HG03139 (cell line): ENCODE measurements around the gene PARD3.

ENCODE experiments used
- ATAC-seq: cut with Tn5 transposase; IDR thresholded peaks from one replicate; pipeline ENCODE4 v1.9.1; 2021; ENCODE audit not compliant: unreplicated experiment

PARD3 gene

GRCh38 chr10:34152434-34152833 is 662.7 kb downstream of the PARD3 start:
- no peak for ATAC-seq

DNA sequence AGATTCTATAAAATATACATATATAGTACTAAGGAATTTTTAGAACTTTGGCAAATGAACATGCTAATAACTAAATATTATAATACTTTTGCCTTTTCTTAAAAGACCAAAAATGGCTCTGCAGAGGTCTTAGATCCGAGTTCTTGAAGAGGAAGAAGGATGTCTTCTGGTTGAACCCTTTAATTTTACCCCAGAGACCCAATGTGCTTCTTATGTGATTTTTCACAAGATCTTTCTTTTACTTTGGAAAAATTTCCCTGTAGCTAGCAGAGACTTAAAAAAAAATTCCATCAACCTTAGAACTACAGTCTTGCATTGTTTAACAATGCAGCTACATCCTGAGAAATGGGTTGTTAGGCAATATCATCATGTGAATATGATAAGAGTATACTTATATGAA is 663.2 kb downstream of the PARD3 start:
- no peak for ATAC-seq

GRCh38 chr10:34151481-34151880 is 663.6 kb downstream of the PARD3 start:
- ATAC-seq, result no peak

DNA sequence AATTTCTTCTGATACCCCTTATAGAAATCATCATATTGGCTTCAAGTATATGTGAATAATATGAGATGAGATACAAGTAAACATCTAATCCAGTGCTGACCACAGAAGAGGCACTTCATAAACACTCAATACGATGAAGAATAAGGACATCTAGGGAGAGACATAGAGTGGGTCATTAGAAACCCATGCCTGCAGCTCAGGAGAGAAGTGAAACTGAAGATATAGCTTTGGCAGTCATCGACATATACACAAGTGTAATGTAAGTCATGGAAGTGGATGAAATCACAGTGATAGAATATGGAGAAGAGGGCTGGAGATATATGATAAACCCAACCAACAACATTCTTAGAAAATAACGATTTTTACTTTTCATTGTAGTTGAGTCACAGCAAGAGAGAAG is 665.0 kb downstream of the PARD3 start:
- ATAC-seq, result no peak

DNA sequence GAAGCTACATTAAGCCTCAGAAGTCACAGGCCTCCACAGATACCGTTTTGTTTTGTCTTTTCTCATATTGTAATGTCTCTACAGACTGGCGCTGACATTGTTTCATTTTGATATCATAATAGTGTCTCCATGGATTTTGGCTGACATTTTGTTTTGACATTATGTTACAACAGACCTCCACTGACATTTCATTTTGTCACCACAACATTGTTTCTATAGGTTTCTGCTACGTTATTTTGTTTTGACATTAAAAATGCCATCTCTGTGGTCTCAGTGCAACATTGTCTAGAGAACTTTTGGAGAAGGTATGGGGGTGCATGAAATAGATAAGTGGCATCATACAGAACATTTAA is 666.8 kb downstream of the PARD3 start:
- ATAC-seq, result no peak

- no peak for ATAC-seq
These were observed 667.3 kb downstream of the PARD3 start for GRCh38 chr10:34147641-34148304.

- ATAC-seq, result no peak
These were observed 669.4 kb downstream of the PARD3 start for GRCh38 chr10:34145715-34146114.

DNA sequence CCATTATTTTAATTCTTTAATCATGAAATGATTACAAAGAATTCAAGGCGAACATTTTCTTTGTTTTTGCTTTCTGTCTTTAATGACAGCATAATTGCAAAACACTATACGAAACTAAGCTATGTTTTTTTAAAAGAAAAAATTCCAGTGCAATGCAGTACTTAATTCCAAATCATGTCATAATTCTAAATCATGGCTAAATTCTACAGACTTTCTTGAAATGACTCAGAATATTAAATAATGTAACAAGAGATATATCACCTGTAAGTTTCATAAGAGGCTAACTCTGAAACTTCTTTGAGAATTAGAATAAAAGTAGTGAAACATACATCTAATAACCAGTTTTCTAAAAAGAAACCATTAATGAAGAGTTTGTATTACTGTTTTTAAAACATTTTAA is 671.6 kb downstream of the PARD3 start:
- no peak for ATAC-seq

DNA sequence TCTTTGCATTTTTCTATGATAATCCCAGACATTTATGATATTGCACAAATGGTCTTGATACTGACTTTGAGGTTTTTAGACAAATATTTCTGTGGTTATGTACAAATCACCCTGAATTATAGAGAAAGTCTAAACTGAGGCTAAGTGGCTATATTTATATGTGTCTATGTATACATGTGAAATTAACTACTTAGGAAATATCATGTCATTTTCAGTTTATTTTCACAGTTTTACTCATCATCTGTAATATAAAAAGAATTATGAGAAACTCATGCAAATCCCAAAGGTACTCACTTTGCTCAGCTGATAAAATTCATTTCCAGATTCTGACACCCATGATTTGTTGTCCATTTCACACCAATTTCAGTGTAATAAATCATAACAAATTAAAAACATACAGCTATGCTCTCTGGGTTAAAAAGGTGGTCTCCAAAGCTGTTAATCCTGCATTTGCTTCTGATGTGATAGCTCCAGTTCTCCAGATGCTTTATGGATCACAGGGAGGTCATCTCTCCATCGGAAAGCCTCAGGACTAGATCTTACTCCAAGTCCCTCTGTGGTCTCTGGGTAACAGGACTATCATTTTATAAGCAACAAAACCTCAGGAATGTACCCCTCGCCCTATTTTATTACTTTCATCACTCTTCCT is 673.9 kb downstream of the PARD3 start:
- no peak for ATAC-seq

DNA sequence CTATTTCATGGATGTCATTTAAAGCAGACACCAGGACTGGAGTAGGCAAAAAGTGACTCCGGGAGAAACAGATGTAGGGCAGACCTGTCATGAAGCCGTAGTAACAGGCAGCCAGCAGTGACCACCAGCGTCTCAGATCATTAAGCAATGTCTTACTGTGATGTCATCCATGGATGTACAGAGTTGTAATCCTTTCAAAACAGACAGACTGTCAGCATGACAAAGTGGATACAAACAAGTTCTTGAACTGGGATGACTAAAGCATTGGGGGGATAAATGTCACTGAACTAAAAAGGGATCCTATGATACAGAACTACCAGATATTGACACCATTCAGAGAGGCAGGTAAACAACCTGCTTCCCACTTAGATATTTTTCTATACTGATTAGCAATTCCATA is 675.5 kb downstream of the PARD3 start:
- ATAC-seq, result no peak

DNA sequence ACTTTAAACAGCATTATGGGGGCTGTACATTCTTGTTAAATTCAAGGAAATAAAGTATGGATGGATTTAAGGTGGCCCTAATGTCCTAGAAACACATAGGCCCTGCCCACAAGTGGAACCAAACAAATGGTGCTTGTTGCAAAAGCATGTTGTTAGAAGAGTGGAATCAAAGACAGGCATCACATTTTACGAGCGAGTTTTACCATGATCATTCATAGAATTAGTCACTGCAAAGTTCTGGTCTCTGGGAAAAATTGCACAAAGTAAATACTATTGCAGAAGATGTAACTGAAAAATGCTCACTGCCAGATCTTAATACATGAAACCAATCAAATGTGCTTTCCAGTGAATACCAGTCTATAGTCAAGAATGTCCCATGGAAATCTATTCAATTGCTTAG is 677.1 kb downstream of the PARD3 start:
- no peak for ATAC-seq

GRCh38 chr10:34137201-34137600 is 677.9 kb downstream of the PARD3 start:
- no peak for ATAC-seq

- peak; percentile 83 for ATAC-seq
These were observed 679.6 kb downstream of the PARD3 start for GRCh38 chr10:34135515-34135914.

DNA sequence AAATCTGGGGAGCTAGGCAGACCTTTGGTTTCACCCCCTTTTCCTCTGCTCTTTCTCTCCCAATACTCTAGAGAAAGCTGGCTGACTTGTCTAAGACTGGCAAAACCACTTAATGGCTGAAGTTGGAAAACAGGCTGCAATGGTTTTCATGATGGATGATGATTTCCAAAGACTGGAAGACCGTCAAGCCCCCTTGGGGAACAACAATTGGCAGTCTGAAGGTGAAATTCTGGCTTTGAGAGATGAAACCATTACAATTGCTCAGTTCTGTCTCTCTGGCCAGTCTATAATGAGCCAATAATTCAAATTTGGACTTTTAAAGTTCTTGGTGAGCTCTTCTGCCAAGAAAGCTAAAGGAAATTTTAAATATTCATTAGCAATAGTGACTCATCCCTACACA is 680.5 kb downstream of the PARD3 start:
- no peak for ATAC-seq

DNA sequence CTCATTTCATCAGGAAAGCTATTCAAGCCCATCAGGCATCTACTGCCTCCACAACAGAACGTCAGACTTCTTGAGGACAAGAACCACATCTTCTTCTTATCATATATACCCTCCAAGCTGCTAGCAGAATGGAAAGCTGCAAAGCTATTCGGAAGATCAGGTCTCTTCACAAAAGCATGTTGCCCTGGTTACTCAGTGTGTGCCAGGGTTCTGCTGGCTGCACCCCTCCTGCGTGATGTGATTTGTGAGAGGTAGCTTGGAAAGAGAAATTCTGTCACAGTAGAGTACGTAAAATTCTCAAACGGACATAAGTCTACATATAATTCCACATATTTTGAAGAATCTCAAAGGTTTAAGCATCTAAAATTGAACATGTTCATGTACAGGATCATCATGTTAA is 681.7 kb downstream of the PARD3 start:
- ATAC-seq, result no peak

- no peak for ATAC-seq
These were observed 683.9 kb downstream of the PARD3 start for GRCh38 chr10:34131152-34131551.

DNA sequence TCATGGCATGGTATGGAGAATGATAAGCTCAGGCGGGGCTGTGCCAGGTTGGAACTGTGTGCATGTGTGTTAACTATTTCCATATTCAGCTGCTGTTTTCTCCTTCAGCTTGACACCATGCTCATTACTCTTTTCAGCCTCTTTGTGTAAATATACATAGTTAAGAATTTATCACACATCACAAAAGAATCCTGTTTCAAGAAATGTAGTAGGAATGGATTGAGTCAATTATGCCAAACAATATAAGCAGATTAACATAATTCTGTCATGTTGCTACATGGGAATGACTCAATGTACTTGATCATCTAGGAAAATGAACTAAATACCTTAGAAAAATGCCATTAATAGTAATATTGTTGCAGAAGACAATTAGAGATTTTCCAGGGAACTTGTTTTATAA is 687.4 kb downstream of the PARD3 start:
- ATAC-seq, result no peak

GRCh38 chr10:34126371-34127151 is 688.5 kb downstream of the PARD3 start:
- ATAC-seq, result no peak

GRCh38 chr10:34125702-34126101 is 689.4 kb downstream of the PARD3 start:
- ATAC-seq, result no peak

DNA sequence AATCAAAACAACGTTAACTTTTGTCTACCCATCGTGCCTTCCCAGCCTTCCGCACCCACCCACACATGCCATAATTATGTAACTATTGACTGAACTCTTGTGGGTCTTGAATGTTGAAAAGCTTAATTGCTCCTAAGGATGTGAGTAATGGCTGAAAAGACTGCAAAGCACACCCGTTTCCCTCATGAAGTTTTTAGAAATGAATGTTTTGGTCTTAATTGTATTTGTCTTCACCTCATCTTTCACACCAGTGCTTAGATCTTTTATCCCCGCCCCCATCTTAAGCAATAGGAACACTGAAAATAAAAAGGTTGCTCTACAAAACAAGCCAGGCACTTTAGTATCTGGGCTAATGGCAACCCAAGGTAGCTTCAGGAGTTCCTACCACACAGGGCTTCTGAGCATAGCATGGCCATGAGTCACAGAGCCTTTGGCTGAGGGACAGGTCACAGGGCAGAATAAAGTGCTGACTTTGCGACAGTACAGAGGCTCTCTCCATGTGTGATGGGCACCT is 690.5 kb downstream of the PARD3 start:
- no peak for ATAC-seq

- ATAC-seq, result no peak
These were observed 693.1 kb downstream of the PARD3 start for GRCh38 chr10:34121781-34122622.
